ENCODE measurements around the gene JAG1. TPM values are rescaled to one million over a fixed set of nuclear protein-coding genes. Genes with fewer than 3 reads are reported as not detected.

JAG1 gene
- total and polyA plus RNA-seq, 2 experiments from 2014 or later, result 18.3 to 53.2 TPM

DNA sequence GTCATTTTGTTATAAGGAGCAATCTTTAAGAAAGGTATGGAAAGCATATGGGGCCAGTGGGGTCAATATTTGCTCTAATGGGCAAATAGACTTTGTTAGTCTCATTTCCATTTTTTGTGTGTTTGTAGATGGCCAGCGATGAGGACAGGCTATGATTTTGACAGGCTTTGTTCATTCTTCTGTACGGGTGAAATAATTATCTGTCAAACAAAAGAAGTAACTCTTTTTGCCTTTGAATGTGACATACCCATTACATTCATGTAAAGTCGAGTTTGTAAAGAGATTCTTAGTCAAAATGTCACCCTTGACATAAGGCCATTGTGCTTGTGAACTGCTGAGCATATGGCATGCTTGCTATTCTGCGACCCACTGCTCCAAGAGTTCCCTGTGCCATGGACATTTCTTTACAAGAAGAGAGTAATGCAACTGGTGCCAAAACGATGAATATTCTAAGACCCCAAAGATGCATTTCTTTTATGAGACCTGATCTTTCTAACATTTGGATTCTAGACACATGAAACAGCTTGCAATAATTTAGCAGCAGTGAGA, 38.2 kb upstream of the JAG1 start:
- Histone ChIP-seq H3K4me3 (no peak overlapping the region), H3K9me3 (ENCODE audit: low read depth) (no peaks in the 10 kb centered on the region)
- TF ChIP-seq, protein P1, sequence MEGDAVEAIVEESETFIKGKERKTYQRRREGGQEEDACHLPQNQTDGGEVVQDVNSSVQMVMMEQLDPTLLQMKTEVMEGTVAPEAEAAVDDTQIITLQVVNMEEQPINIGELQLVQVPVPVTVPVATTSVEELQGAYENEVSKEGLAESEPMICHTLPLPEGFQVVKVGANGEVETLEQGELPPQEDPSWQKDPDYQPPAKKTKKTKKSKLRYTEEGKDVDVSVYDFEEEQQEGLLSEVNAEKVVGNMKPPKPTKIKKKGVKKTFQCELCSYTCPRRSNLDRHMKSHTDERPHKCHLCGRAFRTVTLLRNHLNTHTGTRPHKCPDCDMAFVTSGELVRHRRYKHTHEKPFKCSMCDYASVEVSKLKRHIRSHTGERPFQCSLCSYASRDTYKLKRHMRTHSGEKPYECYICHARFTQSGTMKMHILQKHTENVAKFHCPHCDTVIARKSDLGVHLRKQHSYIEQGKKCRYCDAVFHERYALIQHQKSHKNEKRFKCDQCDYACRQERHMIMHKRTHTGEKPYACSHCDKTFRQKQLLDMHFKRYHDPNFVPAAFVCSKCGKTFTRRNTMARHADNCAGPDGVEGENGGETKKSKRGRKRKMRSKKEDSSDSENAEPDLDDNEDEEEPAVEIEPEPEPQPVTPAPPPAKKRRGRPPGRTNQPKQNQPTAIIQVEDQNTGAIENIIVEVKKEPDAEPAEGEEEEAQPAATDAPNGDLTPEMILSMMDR (IDR thresholded peaks at IDR 0.05; ENCODE audit: low read depth, low read length), result no peak

DNA sequence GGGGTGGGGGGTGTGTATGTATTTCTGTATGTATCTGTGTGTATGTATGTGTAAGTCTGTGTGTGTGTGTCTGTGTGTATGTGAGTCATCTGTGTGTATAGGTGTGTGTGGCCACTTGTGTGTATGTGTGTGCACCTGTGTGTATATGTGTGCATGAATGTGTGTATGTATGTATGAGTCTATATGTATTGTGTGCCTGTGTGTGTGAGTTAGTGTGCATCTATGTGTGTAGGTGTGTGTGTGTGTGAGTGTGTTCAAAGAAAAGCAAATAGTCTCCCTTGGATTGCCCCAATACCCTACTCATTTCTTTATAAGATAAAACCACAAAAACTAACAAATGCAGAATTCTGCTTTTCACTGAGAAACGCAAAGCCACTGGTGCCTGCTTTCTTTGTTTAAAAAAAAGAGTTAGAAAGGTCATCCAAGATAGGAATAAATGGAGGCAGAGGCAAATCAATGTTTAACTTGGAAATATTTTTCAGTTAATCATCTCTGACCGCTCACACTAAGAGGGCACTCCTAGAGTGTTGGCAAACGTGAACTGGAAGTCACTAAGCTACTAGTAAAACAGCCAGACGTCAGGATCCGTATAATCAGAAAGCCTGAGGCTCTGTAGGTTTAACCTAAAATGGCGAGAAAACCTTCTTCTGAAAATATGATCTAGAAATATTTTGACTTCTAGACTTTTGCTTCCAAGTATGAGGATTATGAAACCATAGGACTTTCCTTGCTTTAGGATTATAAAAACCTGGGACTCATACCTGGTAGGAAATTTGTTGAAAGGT, 37.4 kb upstream of the JAG1 start:
- Histone ChIP-seq H3K4me3 (no peak overlapping the region), H3K9me3 (ENCODE audit: low read depth) (no peaks in the 10 kb centered on the region), H3K27me3 (no peaks in the 10 kb centered on the region), H3K36me3 (no peaks in the 10 kb centered on the region), H3K27ac (no peak overlapping the region), H3K4me1 (ENCODE audit: low read depth) (peaks cover 3% of the 10 kb centered on the region)
- TF ChIP-seq, protein P1 (IDR thresholded peaks at IDR 0.05; ENCODE audit: low read depth, low read length), result no peak
- no peak for DNase-seq (ENCODE audit: low read depth in 1 of 2, low spot score in 1 of 2)

More for the DNA sequence above, 38.2 kb upstream of the JAG1 start:
- H3K4me1 ChIP-seq (ENCODE audit: low read depth), result peaks cover 11% of the 10 kb centered on the region
- no peak overlapping the region for H3K27ac ChIP-seq
- no peak for DNase-seq (ENCODE audit: low read depth in 1 of 2, low spot score in 1 of 2)
- no peaks in the 10 kb centered on the region for H3K27me3 ChIP-seq
- H3K36me3 ChIP-seq, result no peaks in the 10 kb centered on the region

DNA sequence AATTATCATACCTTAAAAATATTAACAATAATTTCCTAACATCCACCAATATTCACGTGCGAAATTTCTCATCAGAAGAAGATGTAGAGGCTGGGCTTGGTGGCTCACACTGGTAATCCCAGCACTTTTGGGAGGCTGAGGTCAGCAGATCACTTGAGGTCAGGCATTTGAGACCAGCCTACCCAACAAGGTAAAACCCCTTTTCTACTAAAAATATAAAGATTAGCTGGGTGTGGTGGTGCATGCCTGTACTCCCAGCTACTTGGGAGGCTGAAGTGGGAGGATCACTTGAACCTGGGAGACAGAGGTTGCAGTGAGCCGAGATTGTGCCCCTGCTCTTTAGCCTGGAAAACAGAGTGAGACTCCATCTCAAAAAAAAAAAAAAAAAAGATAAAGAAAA, 36.1 kb upstream of the JAG1 start:
- DNase-seq (ENCODE audit: low read depth in 1 of 2, low spot score in 1 of 2), result no peak
- Histone ChIP-seq H3K36me3 (no peaks in the 10 kb centered on the region), H3K9me3 (ENCODE audit: low read depth) (no peaks in the 10 kb centered on the region), H3K4me3 (no peak overlapping the region), H3K4me1 (ENCODE audit: low read depth) (no peaks in the 10 kb centered on the region), H3K27ac (no peak overlapping the region), H3K27me3 (no peaks in the 10 kb centered on the region)
- TF ChIP-seq, protein P1 (IDR thresholded peaks at IDR 0.05; ENCODE audit: low read depth, low read length), result no peak

DNA sequence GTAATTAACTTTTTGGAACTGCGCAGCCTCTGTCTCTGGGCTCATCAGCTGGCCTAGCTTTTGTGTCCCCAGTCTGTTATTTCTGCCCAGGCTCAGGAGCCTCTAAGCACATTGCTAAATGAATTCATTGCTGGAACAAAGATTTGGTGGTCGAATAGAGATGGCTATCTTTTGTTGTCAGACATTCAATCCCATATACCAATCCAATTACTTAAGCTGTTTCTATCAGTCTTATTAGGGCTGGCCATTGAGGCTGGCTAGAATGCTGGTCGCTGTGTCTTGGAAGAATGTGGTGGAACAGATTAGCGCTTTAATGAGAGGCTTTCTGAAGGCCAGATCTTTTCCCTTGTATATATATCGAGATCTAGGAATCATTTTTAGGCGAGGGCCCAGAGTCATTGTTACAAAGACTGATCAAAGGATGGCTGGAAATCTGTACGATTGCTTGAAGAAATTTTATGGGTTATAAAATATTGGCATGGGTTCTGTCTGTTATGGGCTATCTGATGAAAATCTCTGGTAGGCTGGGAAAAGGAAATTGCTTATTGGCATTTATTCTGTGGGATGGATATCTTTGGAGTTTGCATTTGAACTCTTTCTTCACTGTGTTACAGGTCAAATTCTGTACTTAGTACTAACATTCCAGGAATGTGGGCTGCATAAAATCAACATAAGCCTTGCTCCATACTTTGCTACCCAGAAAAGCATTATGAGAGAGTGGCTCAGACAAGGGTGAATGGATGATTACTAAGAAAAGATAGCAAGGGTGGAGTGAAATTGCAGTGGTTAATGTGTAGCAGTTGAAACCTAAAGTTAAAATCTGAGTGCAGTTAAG, 34.8 kb upstream of the JAG1 start:
- no peak overlapping the region for H3K27ac ChIP-seq

DNA sequence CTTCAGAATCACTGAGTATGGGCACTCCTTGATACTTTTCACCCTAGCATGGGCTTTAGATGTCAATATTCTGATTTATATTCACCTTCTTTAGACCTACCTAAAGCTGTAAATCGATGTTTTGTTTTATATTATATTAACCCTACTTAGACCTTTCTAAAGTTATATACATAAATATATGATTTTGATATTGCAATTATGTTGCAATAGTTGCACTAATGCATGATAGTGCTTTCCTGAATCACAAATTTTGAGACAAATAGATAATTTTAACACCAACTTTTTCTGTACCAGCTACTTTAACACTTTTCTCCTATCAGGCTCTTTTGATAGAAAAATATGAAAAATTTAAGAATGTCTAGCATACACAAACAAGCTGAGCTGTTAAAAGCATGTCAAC, 34.0 kb upstream of the JAG1 start:
- DNase-seq (ENCODE audit: low read depth in 1 of 2, low spot score in 1 of 2), result no peak
- TF ChIP-seq, protein P1 (IDR thresholded peaks at IDR 0.05; ENCODE audit: low read depth, low read length), result no peak
- H3K4me1 ChIP-seq (ENCODE audit: low read depth), result no peaks in the 10 kb centered on the region
- H3K27me3 ChIP-seq, result no peaks in the 10 kb centered on the region
- no peaks in the 10 kb centered on the region for H3K36me3 ChIP-seq
- H3K27ac ChIP-seq, result no peak overlapping the region
- no peaks in the 10 kb centered on the region for H3K9me3 ChIP-seq (ENCODE audit: low read depth)
- no peak overlapping the region for H3K4me3 ChIP-seq

More for the DNA sequence above, 34.8 kb upstream of the JAG1 start:
- TF ChIP-seq, protein P1 (IDR thresholded peaks at IDR 0.05; ENCODE audit: low read depth, low read length), result no peak
- Histone ChIP-seq H3K36me3 (no peaks in the 10 kb centered on the region), H3K27me3 (no peaks in the 10 kb centered on the region), H3K4me1 (ENCODE audit: low read depth) (no peaks in the 10 kb centered on the region), H3K4me3 (no peak overlapping the region), H3K9me3 (ENCODE audit: low read depth) (no peaks in the 10 kb centered on the region)
- DNase-seq (ENCODE audit: low read depth in 1 of 2, low spot score in 1 of 2), result peak in 1 of 2 donors; percentile 73

Measured in cardiac muscle cell (in vitro differentiated cells and primary cell).